HepG2 (cell line): ENCODE results near the gene NR1H2. TPM values are rescaled to one million over a fixed set of nuclear protein-coding genes. Genes with fewer than 3 reads are reported as not detected.

ENCODE experiments used
- ARNT2 ChIP-seq: sonication (generic); formaldehyde crosslinking; IDR thresholded peaks from 2 replicates; pipeline ENCODE4 v1.8.0; 2022; ENCODE audit warnings: mild to moderate bottlenecking, low read depth, missing genetic modification reagents, moderate library complexity
- ATF4 ChIP-seq, 2 experiments: fragments of 450-650 bp in 1 of 2; sonication (generic) in 1 of 2; formaldehyde crosslinking; IDR thresholded peaks; 2 replicates each; pipeline versions ENCODE4 v1.5.0 to v1.8.0; 2020 to 2022; ENCODE audit warnings: mild to moderate bottlenecking in 1 of 2, missing genetic modification reagents in 1 of 2
- ATF7-NPFF ChIP-seq: sonication (generic); formaldehyde crosslinking; IDR thresholded peaks from 2 replicates; pipeline ENCODE4 v1.8.1; 2023; ENCODE audit warnings: mild to moderate bottlenecking, low read depth, missing genetic modification reagents, moderate library complexity
- BORCS8-MEF2B ChIP-seq: sonication (generic); formaldehyde crosslinking; IDR thresholded peaks from 2 replicates; pipeline ENCODE4 v1.8.0; 2022; ENCODE audit warnings: mild to moderate bottlenecking, missing genetic modification reagents
- CREM ChIP-seq, 2 experiments: sonication (generic) in 1 of 2; formaldehyde crosslinking in 1 of 2; IDR thresholded peaks; 2 replicates each; pipeline versions ENCODE4 v1.4.0 to v1.6.1; 2016 to 2020; ENCODE audit warnings: antibody characterized with exemption in 1 of 2, mild to moderate bottlenecking in 1 of 2, missing genetic modification reagents in 1 of 2
- MED1 ChIP-seq: sonication (generic); formaldehyde crosslinking; IDR thresholded peaks from 2 replicates; pipeline ENCODE4 v1.4.0; 2020; ENCODE audit warnings: missing genetic modification reagents
- NFE2 ChIP-seq: sonication (generic); formaldehyde crosslinking; IDR thresholded peaks from 2 replicates; pipeline ENCODE4 v1.4.0; 2020; ENCODE audit warnings: missing genetic modification reagents
- NFE2L1 ChIP-seq: sonication (generic); formaldehyde crosslinking; IDR thresholded peaks from 2 replicates; pipeline ENCODE4 v1.4.0; 2020; ENCODE audit warnings: missing genetic modification reagents, mild to moderate bottlenecking, borderline replicate concordance
- PAX8 ChIP-seq: sonication (generic); formaldehyde crosslinking; IDR thresholded peaks from 2 replicates; pipeline ENCODE4 v1.8.0; 2022; ENCODE audit warnings: mild to moderate bottlenecking, missing genetic modification reagents, borderline replicate concordance
- PCBP1 ChIP-seq: fragments of 200-400 bp; formaldehyde crosslinking; IDR thresholded peaks from 2 replicates; pipeline ENCODE4 v1.6.1; 2017; ENCODE audit warnings: mild to moderate bottlenecking, low read depth, low read length, borderline replicate concordance
- POGZ ChIP-seq: sonication (generic); formaldehyde crosslinking; IDR thresholded peaks from 2 replicates; pipeline ENCODE4 v1.4.0; 2020; ENCODE audit warnings: mild to moderate bottlenecking, missing genetic modification reagents
- XBP1 ChIP-seq: sonication (generic); formaldehyde crosslinking; IDR thresholded peaks from 2 replicates; pipeline ENCODE4 v1.5.0; 2020; ENCODE audit warnings: missing genetic modification reagents
- ZC3H13 ChIP-seq: sonication (generic); formaldehyde crosslinking; IDR thresholded peaks from 2 replicates; pipeline ENCODE4 v1.8.1; 2023; ENCODE audit warnings: mild to moderate bottlenecking, missing genetic modification reagents, moderate library complexity
- ZFP91 ChIP-seq: sonication (generic); formaldehyde crosslinking; IDR thresholded peaks from 2 replicates; pipeline ENCODE4 v1.9.0; 2022; ENCODE audit warnings: missing genetic modification reagents, mild to moderate bottlenecking, borderline replicate concordance
- ZNF503 ChIP-seq: sonication (generic); formaldehyde crosslinking; IDR thresholded peaks from 2 replicates; pipeline ENCODE4 v1.4.0; 2020; ENCODE audit warnings: missing genetic modification reagents
- ZNF619 ChIP-seq: sonication (generic); formaldehyde crosslinking; IDR thresholded peaks from 2 replicates; pipeline ENCODE4 v1.4.0; 2020; ENCODE audit warnings: mild to moderate bottlenecking, missing genetic modification reagents
- ZNF674 ChIP-seq: sonication (generic); formaldehyde crosslinking; IDR thresholded peaks from 2 replicates; pipeline ENCODE4 v1.5.0; 2020; ENCODE audit warnings: low read depth, mild to moderate bottlenecking, missing genetic modification reagents
- ZNF781 ChIP-seq: sonication (generic); formaldehyde crosslinking; IDR thresholded peaks from 2 replicates; pipeline ENCODE4 v1.5.1; 2020; ENCODE audit warnings: borderline replicate concordance, mild to moderate bottlenecking, missing genetic modification reagents; ENCODE audit errors: not compliant biosample characterization
- polyA plus RNA-seq, 8 experiments: library from polyadenylated mRNA; depleted of rRNA in 3 of 8; stranded (reverse) in 7 of 8; unstranded in 1 of 8; fragments of >200 nt; fragmentation: Illumina TruSeq in 4 of 8; extraction: Trizol in 4 of 8; gene quantifications; 2 replicates each; pipeline versions ENCODE4 v1.2.1 to v1.2.3, GENCODE V29; 2011 to 2016; ENCODE audit warnings: low read depth in 4 of 8, missing spikeins in 1 of 8, mixed read lengths in 1 of 8; ENCODE audit not compliant: insufficient read depth in 1 of 8
- total RNA-seq, 5 experiments: library from RNA; depleted of rRNA; stranded (reverse); fragments of >200 nt; fragmentation: Illumina TruSeq; extraction: Trizol; gene quantifications; 2 replicates each; pipeline ENCODE4 v1.2.3, GENCODE V29; 2016; ENCODE audit warnings: low read depth in 1 of 5
- TF ChIP-seq, protein P1 (sequence below): IDR thresholded peaks from 2 replicates; pipeline ENCODE4 v1.6.1; 2016; ENCODE audit warnings: low read depth, borderline replicate concordance
- TF ChIP-seq, protein P2 (sequence below): sonication (generic); formaldehyde crosslinking; IDR thresholded peaks from 2 replicates; pipeline ENCODE4 v1.4.0; 2020; ENCODE audit warnings: missing genetic modification reagents

NR1H2 gene
- total and polyA plus RNA-seq, 2 of the 13 experiments (the other 11 are each of a cell fraction or from before 2014, with no cell fraction given) = 10.3 to 13.5 TPM

GRCh38 chr19:50333737-50334617, 42.3 kb upstream of the NR1H2 start (continued):
- TF ChIP-seq CREM (IDR thresholded peaks at IDR 0.05) = peak; percentile 9
- TF ChIP-seq CREM (CRISPR knock-in tag; IDR thresholded peaks at IDR 0.05) = no peak
- peak; percentile 85 for TF ChIP-seq ARNT2
- no peak; the same call in 1 of the 2 replicates for TF ChIP-seq PAX8 (CRISPR knock-in tag)
- peak; percentile 47; the same call in 1 of the 2 replicates for TF ChIP-seq ZFP91 (CRISPR knock-in tag)
- TF ChIP-seq MED1 (CRISPR knock-in tag) = peak; percentile 47
- TF ChIP-seq ZNF503 (CRISPR knock-in tag) = 0 out of 2 replicates have a peak, but pooled peaks have one; percentile 35
- no peak for TF ChIP-seq NFE2 (CRISPR knock-in tag)
- TF ChIP-seq ZNF674 (CRISPR knock-in tag) = peak; percentile 69; the same call in 1 of the 2 replicates
- no peak for TF ChIP-seq ZNF619 (CRISPR knock-in tag)
- TF ChIP-seq ATF7-NPFF (CRISPR knock-in tag) = no peak; the same call in 1 of the 2 replicates
- peak; percentile 88; the same call in 1 of the 2 replicates for TF ChIP-seq ZC3H13 (CRISPR knock-in tag)
- no peak for TF ChIP-seq PCBP1
- peak in 1 of 2 experiments; percentile 45; a peak in 2 of 4 replicates for TF ChIP-seq ATF4 (CRISPR knock-in tag; IDR thresholded peaks at IDR 0.05)
- peak; percentile 86 for TF ChIP-seq ZNF781
- TF ChIP-seq XBP1 (CRISPR knock-in tag) = 0 out of 2 replicates have a peak, but pooled peaks have one; percentile 30
- peak; percentile 95 for TF ChIP-seq BORCS8-MEF2B (CRISPR knock-in tag)
- TF ChIP-seq, protein P1, sequence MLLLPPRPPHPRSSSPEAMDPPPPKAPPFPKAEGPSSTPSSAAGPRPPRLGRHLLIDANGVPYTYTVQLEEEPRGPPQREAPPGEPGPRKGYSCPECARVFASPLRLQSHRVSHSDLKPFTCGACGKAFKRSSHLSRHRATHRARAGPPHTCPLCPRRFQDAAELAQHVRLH = peak; percentile 43; the same call in 1 of the 2 replicates
- no peak for TF ChIP-seq NFE2L1 (CRISPR knock-in tag)
- TF ChIP-seq, protein P2, sequence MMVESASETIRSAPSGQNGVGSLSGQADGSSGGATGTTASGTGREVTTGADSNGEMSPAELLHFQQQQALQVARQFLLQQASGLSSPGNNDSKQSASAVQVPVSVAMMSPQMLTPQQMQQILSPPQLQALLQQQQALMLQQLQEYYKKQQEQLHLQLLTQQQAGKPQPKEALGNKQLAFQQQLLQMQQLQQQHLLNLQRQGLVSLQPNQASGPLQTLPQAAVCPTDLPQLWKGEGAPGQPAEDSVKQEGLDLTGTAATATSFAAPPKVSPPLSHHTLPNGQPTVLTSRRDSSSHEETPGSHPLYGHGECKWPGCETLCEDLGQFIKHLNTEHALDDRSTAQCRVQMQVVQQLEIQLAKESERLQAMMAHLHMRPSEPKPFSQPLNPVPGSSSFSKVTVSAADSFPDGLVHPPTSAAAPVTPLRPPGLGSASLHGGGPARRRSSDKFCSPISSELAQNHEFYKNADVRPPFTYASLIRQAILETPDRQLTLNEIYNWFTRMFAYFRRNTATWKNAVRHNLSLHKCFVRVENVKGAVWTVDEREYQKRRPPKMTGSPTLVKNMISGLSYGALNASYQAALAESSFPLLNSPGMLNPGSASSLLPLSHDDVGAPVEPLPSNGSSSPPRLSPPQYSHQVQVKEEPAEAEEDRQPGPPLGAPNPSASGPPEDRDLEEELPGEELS (CRISPR knock-in tag) = peak; percentile 39; the same call in 1 of the 2 replicates
- TF ChIP-seq POGZ (CRISPR knock-in tag) = 0 out of 2 replicates have a peak, but pooled peaks have one; percentile 19
